ENCODE results near the gene TANGO2.

TANGO2 gene

DNA sequence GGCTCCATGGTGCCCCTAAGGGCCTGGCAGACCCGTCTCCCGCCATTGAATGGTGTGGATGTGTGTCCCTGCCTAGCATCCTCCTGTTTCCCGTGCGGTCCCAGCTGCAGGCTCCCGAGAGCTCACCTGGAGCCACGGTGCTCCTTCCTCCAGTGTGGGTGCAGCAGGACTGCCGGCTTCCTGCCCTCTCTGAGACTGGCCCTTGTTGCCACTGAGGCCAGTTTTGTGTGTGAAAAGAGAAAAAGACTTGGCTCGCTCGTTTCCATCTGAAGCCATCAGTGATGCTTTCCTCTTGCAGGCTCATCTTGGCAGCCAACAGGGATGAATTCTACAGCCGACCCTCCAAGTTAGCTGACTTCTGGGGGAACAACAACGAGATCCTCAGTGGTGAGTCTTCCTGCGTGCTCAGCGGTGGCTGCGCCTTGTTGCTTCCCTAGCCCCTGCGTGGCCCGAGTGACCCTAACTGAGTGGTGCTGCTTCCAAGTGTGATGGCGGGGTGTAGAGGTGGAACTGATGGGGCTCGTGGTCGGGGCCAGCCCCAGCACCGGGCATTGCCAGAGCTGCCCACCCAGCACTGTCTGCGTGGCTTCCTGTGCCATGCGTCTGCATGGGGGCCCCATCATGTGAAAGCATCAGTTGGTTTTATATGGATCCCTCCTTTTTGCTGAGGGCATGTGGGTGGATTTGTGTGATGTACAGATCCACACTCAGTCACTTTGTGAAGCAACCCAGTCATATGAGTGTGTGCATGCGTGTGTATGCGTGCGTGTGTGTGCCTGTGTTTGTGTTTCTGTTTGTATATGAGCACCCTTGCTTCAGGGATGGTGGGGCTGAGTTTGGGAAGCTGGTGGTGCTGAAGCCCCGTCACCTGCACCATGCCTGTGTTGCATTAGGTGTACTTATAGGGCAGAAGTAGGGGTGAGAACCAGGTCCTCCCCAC lies 22.4 kb downstream of the TANGO2 start:
- DNase-seq (ENCODE audit: low spot score): no peak

DNA sequence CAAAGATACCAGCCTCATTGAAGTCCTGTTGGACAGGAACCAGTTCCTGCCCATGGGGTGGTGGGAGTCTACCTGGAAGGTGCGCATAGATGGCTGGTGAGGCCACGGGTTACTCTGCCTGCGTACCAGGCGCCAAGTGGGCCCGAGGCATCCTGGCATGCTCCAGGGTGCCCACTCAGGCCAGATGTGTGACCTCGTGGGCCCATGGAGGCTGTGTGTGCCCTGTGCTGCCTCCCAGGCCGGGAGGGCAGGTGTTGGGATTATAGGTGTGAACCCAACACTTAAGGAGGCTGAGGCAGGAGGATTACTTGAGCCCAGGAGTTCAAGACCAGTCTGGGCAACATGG lies 23.1 kb downstream of the TANGO2 start:
- no peak for DNase-seq (ENCODE audit: low spot score)

DNA sequence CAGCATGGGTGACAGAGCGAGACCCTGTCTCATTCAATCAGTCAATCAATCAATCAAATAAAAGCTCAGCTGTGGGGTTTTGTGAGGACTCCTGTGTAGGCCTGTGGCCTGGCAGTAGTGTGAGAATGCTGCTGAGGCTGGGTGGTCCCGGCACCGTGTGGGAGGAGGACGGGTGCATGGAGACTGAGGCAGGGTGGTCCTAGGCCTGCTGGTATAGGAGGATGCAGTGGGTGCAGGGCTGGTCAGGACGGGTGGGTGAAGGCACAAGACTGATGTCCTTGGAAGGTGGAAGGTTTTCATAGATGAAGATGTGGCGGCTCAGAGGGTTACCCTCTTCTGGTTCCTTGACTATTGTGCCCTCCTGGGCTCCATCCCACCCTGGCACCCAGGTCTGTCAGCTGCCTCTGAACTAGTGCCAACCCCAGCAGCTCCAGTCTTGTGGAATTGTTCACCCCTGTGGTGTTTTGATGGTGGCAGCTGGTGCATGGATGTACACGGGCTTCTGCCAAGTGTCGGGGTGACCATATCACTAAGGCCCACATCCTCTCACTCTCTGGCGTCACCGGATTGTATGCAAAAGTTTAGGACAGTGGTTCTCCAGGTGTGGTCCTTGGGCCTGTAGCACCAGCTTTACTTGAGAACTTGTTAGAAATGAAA lies 23.7 kb downstream of the TANGO2 start:
- no peak for DNase-seq (ENCODE audit: low spot score)

DNA sequence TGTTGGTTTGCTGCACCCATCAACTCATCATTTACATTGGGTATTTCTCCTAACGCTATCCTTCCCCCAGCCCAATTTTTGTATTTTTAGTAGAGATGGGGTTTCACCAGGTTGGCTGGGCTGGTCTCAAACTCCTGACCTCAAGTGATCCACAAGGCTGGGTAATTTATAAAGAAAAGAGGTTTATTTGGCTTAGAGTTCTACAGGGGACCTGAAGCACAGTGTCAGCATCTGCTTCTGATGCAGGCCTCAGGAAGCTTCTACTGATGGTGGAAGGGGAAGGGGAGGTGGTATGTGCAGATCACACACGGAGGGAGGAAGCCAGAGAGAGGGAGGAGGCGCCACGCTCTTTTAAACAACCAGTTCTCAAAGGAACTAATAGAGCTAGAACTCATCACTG lies 25.8 kb downstream of the TANGO2 start:
- DNase-seq (ENCODE audit: low spot score): no peak

DNA sequence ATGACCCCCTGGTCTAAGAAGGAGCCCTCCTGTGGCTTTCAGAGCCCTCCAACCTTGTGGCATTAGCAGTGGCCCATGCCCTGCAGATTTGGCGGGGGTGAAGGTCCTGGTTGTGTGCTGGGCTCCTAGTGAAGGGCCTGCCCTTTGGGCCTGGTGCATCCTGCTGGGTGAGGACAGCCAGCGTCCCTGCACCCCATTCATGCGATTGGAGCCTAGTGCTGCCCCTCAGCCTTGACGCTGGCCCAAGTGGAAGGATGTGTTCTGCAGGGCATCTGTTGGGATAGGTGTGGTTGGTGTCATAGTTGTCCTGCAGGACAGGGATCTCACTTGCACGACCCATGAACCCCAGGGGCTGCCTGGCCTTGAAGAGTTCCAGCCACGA lies 31.0 kb downstream of the TANGO2 start:
- no peak for DNase-seq (ENCODE audit: low spot score)

DNA sequence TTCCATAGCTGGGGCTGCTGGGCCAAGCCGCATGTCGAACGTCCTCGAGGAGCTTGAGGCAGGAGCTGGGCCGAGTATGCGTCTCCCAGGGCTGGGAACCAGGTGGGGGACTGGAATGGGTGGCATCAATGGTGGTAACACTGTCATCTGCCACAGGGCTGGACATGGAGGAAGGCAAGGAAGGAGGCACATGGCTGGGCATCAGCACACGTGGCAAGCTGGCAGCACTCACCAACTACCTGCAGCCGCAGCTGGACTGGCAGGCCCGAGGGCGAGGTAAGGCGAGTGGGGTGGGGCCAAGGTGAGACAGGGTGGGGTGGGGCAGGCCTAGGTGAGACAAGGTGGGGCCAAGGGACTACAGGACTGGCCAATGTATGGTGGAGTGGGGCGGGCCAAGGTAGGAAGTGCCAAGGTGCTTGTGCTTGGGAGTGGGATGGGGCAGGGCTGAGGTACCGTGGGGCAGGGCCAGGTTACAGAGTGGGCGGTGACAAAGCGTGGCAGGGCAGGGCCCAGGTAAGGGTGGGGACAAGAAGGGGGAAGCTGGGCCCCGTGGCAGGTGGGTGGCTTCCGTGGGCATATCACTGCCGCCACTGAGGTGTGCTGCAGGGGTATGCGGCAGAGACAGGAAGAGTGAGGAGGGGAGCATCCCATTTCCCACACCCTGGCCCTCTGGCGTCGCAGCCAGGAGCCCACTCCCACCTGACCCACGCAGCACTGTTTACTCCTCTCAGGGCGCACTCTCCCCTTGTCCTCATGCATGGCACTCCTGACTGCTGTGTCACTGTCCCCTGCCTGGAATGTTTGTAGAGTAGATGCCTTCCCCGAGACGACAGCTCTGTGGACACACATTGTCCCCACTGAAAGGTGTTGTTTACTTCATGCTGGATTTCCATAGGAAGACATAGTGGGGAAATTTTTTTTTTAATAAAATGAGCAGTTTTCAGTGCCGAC lies 31.7 kb downstream of the TANGO2 start:
- DNase-seq (ENCODE audit: low spot score): no peak

DNA sequence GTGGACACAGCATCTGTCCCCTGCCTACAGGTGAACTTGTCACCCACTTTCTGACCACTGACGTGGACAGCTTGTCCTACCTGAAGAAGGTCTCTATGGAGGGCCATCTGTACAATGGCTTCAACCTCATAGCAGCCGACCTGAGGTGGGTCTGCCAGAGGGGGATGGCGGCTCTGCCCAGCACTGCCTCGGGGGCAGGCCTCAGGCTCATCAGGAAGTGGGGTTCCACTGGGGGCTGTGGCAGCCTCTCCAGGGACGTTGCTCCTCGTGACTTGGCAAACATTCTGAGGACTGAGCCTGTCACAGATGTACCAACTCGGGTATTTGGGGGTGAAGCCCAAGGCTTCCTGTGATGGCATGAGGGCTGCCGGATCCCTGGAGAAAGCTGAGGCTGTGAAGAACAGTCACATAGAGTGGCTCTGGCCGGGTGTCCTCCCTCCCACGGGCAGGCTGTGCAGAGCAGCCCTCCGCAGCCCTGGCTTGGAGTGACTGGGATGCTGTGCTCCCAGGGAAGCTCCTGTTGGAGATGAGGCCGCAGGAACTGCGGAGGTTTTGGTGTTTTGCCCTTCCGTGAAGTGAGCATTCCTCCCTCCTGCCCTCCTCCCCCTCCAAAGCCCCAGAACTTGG lies 32.6 kb downstream of the TANGO2 start:
- no peak for DNase-seq (ENCODE audit: low spot score)

DNA sequence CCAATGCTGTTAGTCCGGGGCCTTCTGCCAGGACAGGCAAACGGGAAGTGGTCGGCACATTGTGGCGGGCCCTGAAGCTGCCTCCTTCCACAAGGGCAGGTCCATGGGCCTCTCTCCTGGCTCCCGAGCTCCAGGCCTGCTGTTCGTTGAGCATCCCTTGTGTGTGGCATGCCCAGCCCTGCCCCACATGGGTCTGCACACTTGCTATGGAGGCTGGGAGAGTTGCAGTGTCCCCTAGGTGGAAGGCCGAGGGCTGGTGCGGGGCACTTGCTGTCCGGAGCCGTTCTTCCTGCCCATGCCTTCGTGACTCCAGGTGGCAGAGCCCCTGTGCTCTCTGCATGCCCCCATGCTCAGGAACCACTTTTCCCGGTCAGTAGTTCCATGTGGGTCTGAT lies 33.1 kb downstream of the TANGO2 start:
- DNase-seq (ENCODE audit: low spot score): no peak

DNA sequence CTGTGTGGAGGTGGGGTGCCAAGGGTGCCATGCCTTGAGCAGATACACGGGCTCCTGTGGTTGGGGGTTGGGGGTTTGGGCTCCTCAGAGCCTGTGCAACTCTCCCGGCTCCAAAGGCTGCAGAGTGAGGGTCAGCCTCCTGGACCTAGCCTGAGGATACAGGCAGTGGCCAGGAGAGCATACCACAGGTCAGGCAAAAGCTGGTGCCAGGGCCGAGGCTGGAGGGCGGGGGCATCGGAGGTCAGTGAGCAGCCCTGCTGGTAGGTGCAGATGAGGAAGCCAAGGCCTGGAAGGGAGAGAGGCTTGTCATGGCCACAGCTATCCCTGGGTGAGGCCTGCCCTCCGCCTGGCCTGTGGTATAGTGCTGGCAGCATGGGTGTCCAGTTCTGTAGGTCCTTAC lies 33.6 kb downstream of the TANGO2 start:
- no peak for DNase-seq (ENCODE audit: low spot score)

DNA sequence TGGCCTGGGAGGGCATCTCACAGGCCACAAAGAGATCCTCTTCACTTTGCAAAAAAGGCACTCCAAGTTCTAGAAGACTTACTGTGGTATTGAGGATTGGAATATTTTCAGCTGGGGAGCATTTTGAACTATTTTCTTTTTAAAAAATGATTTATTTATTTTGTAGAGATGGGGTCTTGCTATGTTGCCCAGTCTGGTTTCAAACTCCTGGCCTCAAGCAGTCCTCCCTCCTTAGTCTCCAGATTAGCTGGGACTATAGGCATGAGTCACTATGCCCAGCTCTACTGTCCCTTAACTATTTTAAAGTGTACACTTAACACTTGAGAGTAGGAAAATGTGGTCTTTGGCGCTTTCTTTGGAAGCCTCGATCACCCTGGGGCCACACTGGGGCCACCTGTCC lies 34.2 kb downstream of the TANGO2 start:
- DNase-seq (ENCODE audit: low spot score): no peak

DNA sequence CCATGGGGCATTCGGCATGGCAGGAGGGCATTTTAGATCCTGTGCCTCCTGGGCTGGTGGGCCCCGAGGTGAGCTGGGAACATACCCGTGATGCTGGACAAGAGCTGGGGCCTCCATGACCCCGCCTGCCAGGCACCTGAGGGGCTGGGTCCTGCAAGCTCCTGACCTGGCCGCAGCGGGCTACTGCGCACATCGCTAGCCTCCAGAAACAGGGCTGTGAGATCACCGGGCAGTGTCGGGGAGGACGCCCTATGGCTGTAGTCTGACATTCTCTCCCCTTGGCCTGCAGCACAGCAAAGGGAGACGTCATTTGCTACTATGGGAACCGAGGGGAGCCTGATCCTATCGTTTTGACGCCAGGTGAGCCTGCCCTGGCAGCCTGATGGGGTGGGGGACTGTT lies 34.7 kb downstream of the TANGO2 start:
- DNase-seq (ENCODE audit: low spot score): no peak

DNA sequence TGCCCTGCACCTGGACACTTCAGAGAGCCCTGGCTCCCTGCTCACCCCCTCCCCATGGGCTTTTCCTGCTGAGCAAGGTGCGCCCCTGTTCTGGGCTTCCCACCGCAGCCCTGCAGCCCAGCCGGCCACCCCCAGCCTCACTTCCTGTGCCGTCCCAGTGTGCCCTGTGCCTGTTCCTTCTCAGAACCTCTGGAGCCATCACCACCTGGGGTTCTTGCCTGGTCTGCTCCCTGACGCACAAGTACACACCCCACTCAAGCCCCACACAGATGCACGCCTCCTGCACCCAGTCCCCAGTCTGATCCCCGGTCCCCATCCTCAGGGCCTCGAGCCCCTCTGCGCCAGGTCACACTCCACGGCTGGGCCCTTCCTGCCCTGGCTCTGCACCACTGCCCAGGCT lies 35.3 kb downstream of the TANGO2 start:
- DNase-seq (ENCODE audit: low spot score): no peak

DNA sequence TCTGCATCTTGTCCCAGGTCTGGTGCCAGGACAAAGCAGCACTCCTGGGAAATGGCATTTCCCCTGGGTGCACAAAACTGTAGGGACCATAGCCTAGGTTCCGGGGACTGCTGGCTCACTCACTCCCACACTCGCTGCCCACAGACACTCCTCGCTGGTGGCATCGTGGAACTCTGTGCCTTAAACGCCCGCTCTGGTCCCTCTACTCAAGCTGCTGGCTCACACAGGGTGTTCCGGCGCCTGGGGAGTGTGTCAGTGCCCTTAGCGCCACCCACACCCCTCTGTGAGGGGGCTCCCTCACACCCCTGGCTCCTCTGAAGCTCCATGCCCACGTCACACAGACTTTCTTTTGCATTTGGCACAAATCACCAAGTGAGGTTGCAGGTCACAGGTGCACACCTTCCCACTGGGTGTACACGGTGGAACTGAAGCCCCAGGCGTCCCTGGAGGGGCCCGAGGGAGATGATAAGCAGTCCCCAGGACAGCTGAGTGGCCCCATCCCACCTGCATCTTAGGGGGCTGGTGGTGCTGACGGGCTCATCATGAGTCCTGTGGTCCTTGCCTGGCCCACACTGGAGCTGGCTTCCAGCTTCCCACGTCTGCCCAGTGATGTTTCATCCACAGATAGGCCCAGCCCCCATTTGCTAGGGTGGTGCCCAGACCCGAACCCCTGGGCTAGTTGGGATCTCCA lies 35.9 kb downstream of the TANGO2 start:
- no peak for DNase-seq (ENCODE audit: low spot score)

DNA sequence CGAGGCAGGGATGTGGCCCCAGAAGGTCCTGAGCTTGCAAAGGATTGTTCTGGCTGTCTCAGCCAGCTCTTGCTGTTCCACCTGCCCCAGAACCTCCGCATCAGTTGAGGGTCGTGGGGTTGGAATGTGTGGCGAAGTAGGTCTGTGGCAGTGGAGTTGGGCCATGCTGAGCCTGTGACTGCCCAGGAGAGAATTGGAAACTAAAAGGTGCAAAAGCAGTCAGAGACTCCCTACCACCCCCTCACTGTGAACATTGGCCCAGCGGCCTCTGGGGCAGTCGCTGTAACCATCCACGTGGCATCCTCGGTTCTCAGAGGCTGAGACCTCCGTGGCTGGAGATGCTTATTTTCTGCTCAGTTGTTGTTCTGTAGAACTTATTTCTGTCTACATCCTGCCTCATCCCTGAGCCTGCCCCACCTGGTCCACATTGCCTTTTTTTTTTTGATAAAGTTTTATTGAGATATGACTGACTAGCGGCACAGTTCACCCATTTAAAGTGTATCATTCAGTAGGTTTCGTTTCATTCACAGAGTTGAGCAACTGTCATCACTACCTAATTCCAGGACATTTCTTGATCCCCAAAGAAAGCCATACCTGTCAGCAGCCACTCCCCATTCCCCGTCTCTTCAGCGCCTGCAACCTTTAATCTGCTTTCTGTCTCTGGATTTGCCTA lies 36.8 kb downstream of the TANGO2 start:
- no peak for DNase-seq (ENCODE audit: low spot score)

DNA sequence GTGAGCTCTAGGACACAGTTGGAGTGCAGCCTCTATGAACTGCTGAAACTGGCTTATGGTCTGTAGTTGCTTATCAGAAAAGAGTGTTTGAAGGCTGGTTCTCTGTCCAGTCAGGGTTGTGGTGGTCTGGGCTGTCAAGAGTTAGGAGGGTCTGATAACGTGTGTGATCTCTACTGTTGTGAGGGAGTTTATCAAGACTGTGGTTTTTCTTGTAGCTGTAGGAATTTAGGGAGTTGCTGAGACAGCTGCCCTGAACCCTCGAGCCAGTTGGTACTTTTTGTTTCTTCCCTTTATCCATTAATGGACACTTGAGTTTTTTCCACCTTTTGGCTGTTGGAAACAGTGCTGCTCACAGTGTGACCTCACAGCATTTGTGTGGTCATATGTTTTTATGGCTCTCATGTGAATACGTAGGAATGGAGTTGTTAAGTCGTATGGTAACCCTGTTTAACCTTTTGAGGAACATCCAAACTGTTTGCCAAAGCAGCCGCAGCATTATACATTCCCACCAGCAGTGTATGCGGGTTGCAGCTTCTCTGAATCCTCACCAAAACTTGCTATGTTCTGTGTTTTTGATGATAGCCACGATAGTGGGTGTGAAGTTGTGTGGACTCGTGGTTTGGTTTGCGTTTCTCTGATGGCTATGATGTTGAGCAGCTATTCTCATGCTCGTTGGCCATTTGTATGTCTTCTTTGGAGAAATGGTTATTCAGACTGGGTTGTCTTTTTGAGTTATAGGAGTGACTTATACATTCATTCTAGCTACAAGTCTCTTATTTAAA lies 38.3 kb downstream of the TANGO2 start:
- DNase-seq (ENCODE audit: low spot score): no peak

DNA sequence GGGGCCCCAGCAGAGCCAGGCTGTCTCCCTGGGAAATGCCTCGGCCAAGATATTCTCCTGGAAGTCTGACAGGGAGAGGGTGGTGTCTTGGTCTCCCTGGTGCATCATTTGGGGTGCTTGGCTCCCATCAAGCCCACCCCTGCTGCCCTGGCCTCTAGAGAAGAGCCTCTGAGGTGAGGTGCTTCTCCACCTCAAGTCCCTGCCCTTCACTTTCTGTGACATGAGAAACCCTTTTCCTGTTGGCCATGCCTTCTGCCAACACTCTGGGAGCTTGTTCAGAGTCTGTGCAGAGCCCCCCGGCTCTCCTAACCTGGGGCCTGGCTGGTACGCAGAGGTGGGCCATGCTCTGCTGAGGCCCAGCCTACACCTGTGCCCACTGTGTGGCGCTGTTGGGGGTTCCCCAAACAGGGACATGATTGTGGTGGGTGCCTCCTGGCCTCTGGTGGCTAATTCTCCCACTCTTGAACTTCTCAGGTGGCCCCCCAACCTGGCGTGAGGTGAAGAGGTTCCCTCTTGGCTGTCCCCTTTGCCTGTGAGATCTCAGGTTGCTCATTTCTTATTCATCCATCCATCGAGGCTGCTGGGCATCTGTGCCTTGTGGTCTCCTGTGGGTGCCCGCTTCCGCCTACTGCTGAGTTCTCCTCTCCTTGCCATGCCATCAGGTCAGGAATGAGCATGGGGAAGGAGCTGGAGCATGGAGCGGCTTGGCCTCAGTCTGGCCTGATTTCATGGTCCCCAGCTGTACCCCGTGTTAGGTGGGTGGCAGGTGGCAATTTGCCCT lies 40.0 kb downstream of the TANGO2 start:
- no peak for DNase-seq (ENCODE audit: low spot score)

DNA sequence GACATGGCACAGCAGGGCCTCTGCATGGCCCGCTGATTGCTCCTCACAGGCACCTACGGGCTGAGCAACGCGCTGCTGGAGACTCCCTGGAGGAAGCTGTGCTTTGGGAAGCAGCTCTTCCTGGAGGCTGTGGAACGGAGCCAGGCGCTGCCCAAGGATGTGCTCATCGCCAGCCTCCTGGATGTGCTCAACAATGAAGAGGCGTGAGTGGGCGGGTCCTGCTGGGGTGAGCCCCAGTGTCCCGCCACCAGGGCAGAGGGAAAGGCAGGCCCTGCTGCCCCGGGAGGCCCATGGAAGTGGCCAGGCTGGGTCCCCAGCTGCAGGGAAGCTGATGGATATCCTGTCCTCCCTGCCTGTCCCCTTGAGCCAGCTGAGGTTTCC lies 40.6 kb downstream of the TANGO2 start:
- no peak for DNase-seq (ENCODE audit: low spot score)

DNA sequence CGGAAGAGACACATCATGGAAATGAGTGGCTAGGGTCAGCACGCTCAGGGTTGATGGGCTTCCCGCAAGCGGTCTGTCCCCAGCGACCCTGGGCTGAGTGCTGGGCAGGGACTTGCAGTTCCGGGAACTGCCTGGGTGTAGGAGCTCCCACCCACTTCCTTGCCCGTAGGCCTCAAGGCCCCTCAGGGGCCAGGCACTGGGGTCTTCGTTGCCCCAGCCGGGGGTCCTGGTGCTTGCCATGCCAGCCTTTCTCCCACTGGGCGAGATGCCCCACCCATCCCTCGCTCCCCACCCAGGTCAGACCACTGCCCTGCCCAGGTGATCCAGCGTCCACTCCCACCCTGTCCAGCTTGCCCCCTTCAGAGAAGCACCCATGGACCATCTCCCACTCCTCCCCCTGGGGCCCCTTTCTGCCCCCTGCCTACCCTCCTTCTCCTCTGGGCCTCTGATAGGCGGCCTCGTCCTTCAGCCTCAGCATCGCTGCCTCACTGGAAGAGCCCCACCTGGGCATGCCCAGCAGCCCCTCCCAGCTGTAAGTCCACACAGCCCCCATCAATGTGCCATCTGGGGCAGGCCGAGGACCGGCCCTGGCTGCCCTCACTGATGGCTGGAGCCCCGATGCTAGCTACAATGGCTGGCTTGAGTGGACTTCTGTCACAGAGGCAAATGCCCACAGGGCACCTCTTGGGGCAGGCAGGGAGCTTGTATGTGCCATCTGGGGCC lies 41.3 kb downstream of the TANGO2 start:
- no peak for DNase-seq (ENCODE audit: low spot score)

All from SK-N-DZ (cell line).